Right ventricle myocardium inferior (tissue), 1 donor: ENCODE results near the gene CACNA1I. TPM values are rescaled to one million over a fixed set of nuclear protein-coding genes. Genes with fewer than 3 reads are reported as not detected.

Experiments
- ATAC-seq: fragments of 200-7000 bp; cut with Tn5 transposase; one replicate; pipeline ENCODE4 v1.9.1; 2020; ENCODE audit warnings: mild to moderate bottlenecking, moderate library complexity
- DNase-seq: peaks from one replicate; pipeline ENCODE4 v3.0.0; 2021; ENCODE audit errors: missing footprints
- intact Hi-C: fragments of 100-400 bp; cut with DNase I; formaldehyde crosslinking; loops from one replicate; pipeline ENCODE4 v1.11.0; 2022
- total RNA-seq: library from RNA; stranded (reverse); fragmentation: NEBNext Ultra II Directional; extraction: Animal tissue kit (Norgen Biotek cat#: 25700); gene quantifications from one replicate; pipeline ENCODE4 v1.2.1, GENCODE V29; 2021
- donor health status: DM: no; HTN: yes; CAD: no; lungs with severe emphysema.

The CACNA1I gene
- total RNA-seq, 1 donor from 2014 or later, result not detected

- DNase-seq, result peak; percentile 18
- ATAC-seq, result no peak
- intact Hi-C loops, result no loop called here
Observed at GRCh38 chr22:39631381-39632286, 61.1 kb downstream of the CACNA1I start.

GRCh38 chr22:39634530-39635405 is 64.2 kb downstream of the CACNA1I start:
- intact Hi-C loops, result no loop called here
- DNase-seq (peak; percentile 37), ATAC-seq (no peak)

GRCh38 chr22:39635719-39636118 is 65.2 kb downstream of the CACNA1I start:
- ATAC-seq, result no peak
- peak; percentile 11 for DNase-seq
- intact Hi-C loops, result no loop called here

- DNase-seq (no peak), ATAC-seq (no peak)
- intact Hi-C loops, result no loop called here
Observed at GRCh38 chr22:39638958-39639357, 68.4 kb downstream of the CACNA1I start.

- intact Hi-C loops, result no loop called here
- ATAC-seq, result no peak
Observed at GRCh38 chr22:39641660-39642310, 71.2 kb downstream of the CACNA1I start.

GRCh38 chr22:39643311-39644083 is 72.9 kb downstream of the CACNA1I start:
- ATAC-seq (no peak), DNase-seq (no peak)
- intact Hi-C loops, result no loop called here

More at GRCh38 chr22:39641660-39642310, 71.2 kb downstream of the CACNA1I start:
- DNase-seq, result no peak

GRCh38 chr22:39645532-39645931 is 75.0 kb downstream of the CACNA1I start:
- ATAC-seq (no peak), DNase-seq (peak; percentile 64)
- intact Hi-C loops, result no loop called here

- intact Hi-C loops, result no loop called here
- ATAC-seq, result no peak
- peak; percentile 64 for DNase-seq
Observed at GRCh38 chr22:39646398-39647063, 76.0 kb downstream of the CACNA1I start.

- DNase-seq (no peak), ATAC-seq (no peak)
- intact Hi-C loops, result no loop called here
Observed at GRCh38 chr22:39647836-39648629, 77.5 kb downstream of the CACNA1I start.

- intact Hi-C loops, result no loop called here
- no peak for DNase-seq
- no peak for ATAC-seq
Observed at GRCh38 chr22:39648630-39648950, 78.0 kb downstream of the CACNA1I start.

- ATAC-seq (no peak), DNase-seq (no peak)
- intact Hi-C loops, result no loop called here
Observed at GRCh38 chr22:39649500-39650089, 79.0 kb downstream of the CACNA1I start.

- intact Hi-C loops, result no loop called here
- no peak for DNase-seq
- ATAC-seq, result no peak
Observed at GRCh38 chr22:39651053-39651996, 80.8 kb downstream of the CACNA1I start.

GRCh38 chr22:39652990-39653786 is 82.6 kb downstream of the CACNA1I start:
- no peak for DNase-seq
- no peak for ATAC-seq
- intact Hi-C loops, result no loop called here

- DNase-seq, result no peak
- ATAC-seq, result no peak
- intact Hi-C loops, result no loop called here
Observed at GRCh38 chr22:39653787-39654077, 83.2 kb downstream of the CACNA1I start.

GRCh38 chr22:39654131-39654926 is 83.8 kb downstream of the CACNA1I start:
- intact Hi-C loops, result no loop called here
- ATAC-seq, result no peak
- no peak for DNase-seq
